K562 (cell line): ENCODE results near the gene AP5M1. TPM values are rescaled to one million over a fixed set of nuclear protein-coding genes. Genes with fewer than 3 reads are reported as not detected.

ENCODE experiments used
- CBX2 ChIP-seq: fragments of 200-600 bp; sonication (generic); IDR thresholded peaks from one replicate; pipeline ENCODE4 v1.6.1; 2012; ENCODE audit warnings: mild to moderate bottlenecking, low read length, inconsistent platforms; ENCODE audit not compliant: insufficient read depth, poor library complexity, severe bottlenecking
- E2F8 ChIP-seq: fragments of 450-650 bp; IDR thresholded peaks from 2 replicates; pipeline ENCODE4 v1.7.1; 2018; ENCODE audit warnings: mild to moderate bottlenecking, low read depth; ENCODE audit not compliant: partially characterized antibody
- KLF13 ChIP-seq: fragments of 450-650 bp; IDR thresholded peaks from 2 replicates; pipeline ENCODE4 v1.6.1; 2016; ENCODE audit warnings: missing genetic modification characterization, low read depth, mild to moderate bottlenecking, missing compliant biosample characterization, moderate library complexity, borderline replicate concordance
- SIRT6 ChIP-seq: IDR thresholded peaks from one replicate; pipeline ENCODE4 v1.6.1; 2012; ENCODE audit warnings: low read depth, mild to moderate bottlenecking, control low read depth, inconsistent platforms, low read length, moderate library complexity
- TAL1 ChIP-seq: fragments of 450-650 bp; IDR thresholded peaks from 2 replicates; pipeline ENCODE4 v1.6.1; 2016; ENCODE audit warnings: mild to moderate bottlenecking
- ZNF239 ChIP-seq: fragments of 250-450 bp; sonication (Bioruptor Pico); IDR thresholded peaks from 2 replicates; pipeline ENCODE4 v1.4.0; 2020; ENCODE audit warnings: mild to moderate bottlenecking
- ZNF253 ChIP-seq: fragments of 250-450 bp; sonication (Bioruptor Pico); conservative IDR thresholded peaks from 2 replicates; pipeline ENCODE4 v1.6.1; 2021; ENCODE audit warnings: mild to moderate bottlenecking
- ZNF41 ChIP-seq: fragments of 250-450 bp; sonication (Bioruptor Pico); conservative IDR thresholded peaks from 2 replicates; pipeline ENCODE4 v1.4.0; 2020; ENCODE audit warnings: mild to moderate bottlenecking
- polyA plus RNA-seq, 8 experiments: library from polyadenylated mRNA; depleted of rRNA in 4 of 8; stranded (reverse) in 5 of 8; unstranded in 3 of 8; fragments of >200 nt; fragmentation: Nextera tagmentation in 2 of 8; fragmentation: Illumina TruSeq in 1 of 8; extraction: Ambion mirVana in 2 of 8; extraction: Trizol in 1 of 8; gene quantifications; 2 replicates each; pipeline versions ENCODE4 v1.2.1 to v1.2.3, GENCODE V29; 2011 to 2014; ENCODE audit warnings: inconsistent platforms in 1 of 8, missing spikeins in 1 of 8
- total RNA-seq, 7 experiments: library from RNA; depleted of rRNA in 6 of 7; stranded (reverse); fragments of >200 nt in 6 of 7; fragmentation: Illumina TruSeq in 2 of 7; extraction: Trizol in 2 of 7; gene quantifications; 2 replicates each; pipeline versions ENCODE4 v1.2.1 to v1.2.3, GENCODE V29; 2011 to 2021; ENCODE audit warnings: low replicate concordance in 1 of 7

AP5M1 gene
- total and polyA plus RNA-seq, 9 of the 15 experiments (the other 6 are each of a cell fraction or from before 2014, with no cell fraction given), result 16.1 to 51.7 (median 30.9) TPM

- no peak for TF ChIP-seq CBX2
- TF ChIP-seq E2F8, result peak; percentile 76
- no peak for TF ChIP-seq ZNF239 (CRISPR knock-in tag)
- no peak for TF ChIP-seq TAL1
- TF ChIP-seq KLF13 (tag), result 0 out of 2 replicates have a peak, but pooled peaks have one; percentile 32
- TF ChIP-seq ZNF253 (CRISPR knock-in tag), result no peak
- TF ChIP-seq ZNF41, result no peak
- TF ChIP-seq SIRT6, result no peak
Observed at GRCh38 chr14:57268161-57269069, at the start of gene AP5M1, which contains the start of gene EXOC5 (continued).
